ENCODE results near the gene NFKBIE. TPM values are rescaled to one million over a fixed set of nuclear protein-coding genes. Genes with fewer than 3 reads are reported as not detected.
"Not testable (repeated sequence)": the region's sequence is repeated elsewhere in the genome, so short reads cannot be mapped to it uniquely, and the experiment has no call there.

The NFKBIE gene
- total RNA-seq = 8.0 TPM

- DNase-seq (ENCODE audit: low spot score) = peak; percentile 95
Observed at GRCh38 chr6:44265007-44265721, at the start of gene NFKBIE. TSS of gene NFKBIE (minus strand) at chr6:44265551. CDS start at chr6:44265346, 205 bp downstream.

- DNase-seq (ENCODE audit: low spot score) = not testable (repeated sequence)
Observed at GRCh38 chr6:44314657-44315056, 49.3 kb upstream of the NFKBIE start.

DNA sequence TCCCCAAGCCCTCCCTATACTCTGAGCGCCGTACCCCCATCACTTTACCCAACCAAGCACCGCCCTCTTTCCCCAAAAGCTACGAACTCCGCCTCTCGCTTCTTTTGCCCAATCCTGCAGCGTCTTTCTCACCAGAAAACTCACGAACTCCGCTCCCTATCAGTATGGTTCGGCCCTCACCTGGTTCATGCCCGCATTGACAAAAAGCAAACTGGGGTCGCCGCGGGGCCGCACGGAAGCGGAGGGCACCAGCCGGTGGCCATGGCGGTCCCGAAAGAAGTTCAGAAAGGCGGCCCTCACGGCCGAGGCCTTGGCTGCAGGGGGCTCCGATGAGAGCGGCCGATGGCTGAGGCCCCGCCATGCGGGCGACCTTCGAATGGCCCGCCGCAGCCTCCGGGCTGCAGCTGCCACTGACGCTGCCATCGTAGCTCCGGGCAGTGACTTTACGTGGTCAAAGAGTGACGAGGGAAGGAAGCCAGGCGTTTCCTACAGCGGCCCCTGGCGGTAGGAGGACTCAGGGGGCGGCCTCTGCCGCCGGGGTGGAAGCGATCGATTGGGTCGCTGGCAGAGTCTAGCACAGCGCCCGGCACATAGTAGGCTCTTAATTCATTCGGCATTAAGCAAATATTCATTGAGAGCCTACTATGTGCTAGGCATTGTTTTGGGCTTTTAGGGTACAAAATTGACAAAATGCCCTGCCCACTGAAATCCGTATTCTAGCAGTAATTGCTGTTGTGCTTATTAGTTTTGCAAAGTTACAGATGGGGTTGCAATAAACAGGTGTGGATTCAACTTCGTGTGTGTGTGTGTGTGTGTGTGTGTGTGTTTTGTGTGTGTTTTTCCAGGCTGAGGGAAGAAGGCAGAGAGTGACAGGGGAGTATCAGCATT, 47.8 kb upstream of the NFKBIE start, which contains the start of gene AARS2:
Gene AARS2, minus strand, starts transcription at position 447 of the 888 bp plus-strand sequence. Its CDS starts 24 bp downstream, at position 423.
- DNase-seq (ENCODE audit: low spot score) = peak; percentile 89

- no peak for DNase-seq (ENCODE audit: low spot score)
Observed at GRCh38 chr6:44311767-44312166, 46.4 kb upstream of the NFKBIE start.

GRCh38 chr6:44311304-44311703, 46.0 kb upstream of the NFKBIE start:
- DNase-seq (ENCODE audit: low spot score) = no peak

- no peak for DNase-seq (ENCODE audit: low spot score)
Observed at GRCh38 chr6:44310241-44310640, 44.9 kb upstream of the NFKBIE start.

DNA sequence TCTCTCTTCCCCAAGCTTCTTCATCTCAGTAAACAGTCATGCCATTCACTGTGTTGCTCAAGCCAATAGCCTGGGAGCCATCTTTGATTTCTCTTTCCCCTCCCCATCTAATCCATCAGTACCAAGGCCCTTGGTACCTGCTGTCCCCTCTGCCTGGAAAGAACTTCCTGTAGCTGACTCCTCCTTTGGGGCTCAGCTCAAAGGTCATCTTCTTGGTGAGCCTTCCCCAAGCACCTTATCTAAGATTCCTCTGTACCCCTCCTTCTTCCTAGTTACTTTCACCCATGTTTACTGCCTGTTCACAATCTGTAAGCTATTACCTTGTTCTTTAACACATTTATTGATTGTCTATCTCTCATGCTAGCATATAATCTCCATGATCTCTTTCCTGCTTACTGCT, 44.3 kb upstream of the NFKBIE start:
- no peak for DNase-seq (ENCODE audit: low spot score)

- DNase-seq (ENCODE audit: low spot score) = no peak
Observed at GRCh38 chr6:44309092-44309491, 43.7 kb upstream of the NFKBIE start.

DNA sequence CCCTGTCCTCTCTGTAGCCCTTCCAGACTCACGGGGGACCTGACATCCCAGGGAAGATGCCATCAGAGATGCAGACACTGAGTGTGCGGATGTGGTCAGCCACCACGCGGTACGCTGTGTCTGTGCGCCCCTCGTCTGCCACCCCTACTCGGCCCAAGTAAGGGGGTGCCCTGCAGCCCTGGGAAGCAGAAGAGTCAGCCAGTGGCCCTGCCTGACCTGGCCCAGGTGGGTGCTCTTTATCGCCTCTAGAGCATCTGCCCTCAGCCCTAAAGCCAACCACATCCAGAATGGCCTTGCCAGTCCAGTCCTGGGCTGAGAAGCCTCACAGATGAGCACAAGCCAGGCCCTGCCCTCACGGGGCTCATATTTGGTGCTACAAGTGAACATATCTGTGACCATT, 41.9 kb upstream of the NFKBIE start:
- DNase-seq (ENCODE audit: low spot score) = no peak

DNA sequence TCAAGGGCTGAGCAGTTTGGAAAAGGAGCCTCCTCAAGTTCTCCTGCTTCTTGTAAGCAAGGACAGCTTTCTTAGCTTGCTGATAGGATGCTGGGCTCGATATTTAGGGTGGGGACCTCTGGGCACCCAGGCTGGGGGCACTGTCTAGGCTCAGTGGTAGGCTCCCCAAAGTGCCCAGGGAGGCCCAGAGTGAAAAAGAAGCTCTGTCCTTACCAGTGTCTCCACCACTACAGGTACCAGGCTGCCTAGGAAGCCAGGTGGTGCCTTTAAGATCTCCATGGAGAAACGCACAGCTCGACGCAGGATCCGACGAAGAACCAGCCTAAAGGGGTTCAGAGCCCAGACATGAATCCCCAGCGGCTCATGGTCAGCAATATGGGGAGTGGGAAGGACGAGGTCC, 41.4 kb upstream of the NFKBIE start:
- DNase-seq (ENCODE audit: low spot score) = no peak

DNA sequence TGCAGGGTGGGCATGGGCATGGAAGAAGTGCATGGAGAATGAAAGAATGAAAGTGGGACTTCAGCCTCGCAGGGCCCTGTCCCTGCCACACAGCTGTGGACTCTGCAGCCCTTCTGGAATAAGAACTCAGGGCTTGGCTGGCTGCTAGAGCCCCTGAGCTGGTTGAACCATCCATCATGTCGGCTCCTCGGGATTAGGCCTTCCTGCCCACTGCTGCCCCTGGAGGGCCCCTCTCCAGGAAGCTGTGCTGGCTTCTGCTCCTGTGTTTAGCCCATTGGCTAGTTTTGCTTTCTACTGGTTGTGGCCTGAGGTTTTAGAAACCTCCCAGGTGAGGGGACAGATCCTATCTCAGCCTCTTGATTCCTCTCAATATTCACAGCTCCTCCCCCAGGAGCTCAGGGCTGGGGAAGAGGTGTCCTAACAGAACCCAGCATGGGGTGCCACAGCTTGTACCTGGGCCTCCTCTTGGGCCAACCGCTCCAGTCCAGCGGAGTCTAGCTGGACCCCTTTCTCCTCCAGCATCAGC, 39.9 kb upstream of the NFKBIE start:
- no peak for DNase-seq (ENCODE audit: low spot score)

GRCh38 chr6:44304282-44305199, 39.2 kb upstream of the NFKBIE start:
- DNase-seq (ENCODE audit: low spot score) = no peak

DNA sequence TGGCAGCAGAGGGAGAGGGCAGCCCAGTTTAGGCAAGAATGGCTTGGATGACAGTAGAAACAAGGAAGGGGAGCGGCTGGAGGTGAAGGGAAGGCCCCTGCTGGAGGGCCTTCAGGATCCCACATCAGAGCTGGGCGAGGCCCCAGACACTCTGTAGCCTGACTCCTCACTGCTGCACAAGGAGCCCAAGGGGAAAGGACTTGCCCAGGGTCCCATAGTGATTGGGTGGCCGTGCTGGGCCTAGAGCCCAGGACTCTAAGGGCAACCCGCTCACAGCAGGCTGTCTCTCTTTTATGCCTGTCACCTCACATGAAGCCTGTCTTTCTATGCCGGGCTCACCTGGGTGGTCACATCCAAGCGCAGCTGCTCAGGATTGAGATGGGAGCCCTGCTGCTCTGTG, 38.5 kb upstream of the NFKBIE start:
- no peak for DNase-seq (ENCODE audit: low spot score)

DNA sequence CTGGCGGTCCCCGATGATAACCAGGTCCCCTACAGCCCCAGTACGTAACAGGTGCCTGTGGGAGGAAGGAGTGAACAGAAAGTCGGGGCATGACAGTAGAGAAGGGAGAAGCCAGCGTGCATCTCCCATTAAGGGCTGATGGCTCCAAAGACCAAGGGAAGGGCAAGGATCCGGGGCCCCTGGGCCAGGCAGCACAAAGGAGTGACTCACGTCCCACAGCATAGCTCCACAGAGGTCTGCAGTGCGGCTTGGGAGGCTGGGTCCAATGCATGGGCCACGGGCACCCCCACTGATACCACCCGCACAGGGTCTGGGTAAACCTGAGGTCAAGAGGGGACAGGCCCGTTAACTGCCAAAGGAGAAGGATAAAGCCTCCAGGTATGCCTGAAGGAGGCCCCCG, 37.5 kb upstream of the NFKBIE start:
- no peak for DNase-seq (ENCODE audit: low spot score)

DNA sequence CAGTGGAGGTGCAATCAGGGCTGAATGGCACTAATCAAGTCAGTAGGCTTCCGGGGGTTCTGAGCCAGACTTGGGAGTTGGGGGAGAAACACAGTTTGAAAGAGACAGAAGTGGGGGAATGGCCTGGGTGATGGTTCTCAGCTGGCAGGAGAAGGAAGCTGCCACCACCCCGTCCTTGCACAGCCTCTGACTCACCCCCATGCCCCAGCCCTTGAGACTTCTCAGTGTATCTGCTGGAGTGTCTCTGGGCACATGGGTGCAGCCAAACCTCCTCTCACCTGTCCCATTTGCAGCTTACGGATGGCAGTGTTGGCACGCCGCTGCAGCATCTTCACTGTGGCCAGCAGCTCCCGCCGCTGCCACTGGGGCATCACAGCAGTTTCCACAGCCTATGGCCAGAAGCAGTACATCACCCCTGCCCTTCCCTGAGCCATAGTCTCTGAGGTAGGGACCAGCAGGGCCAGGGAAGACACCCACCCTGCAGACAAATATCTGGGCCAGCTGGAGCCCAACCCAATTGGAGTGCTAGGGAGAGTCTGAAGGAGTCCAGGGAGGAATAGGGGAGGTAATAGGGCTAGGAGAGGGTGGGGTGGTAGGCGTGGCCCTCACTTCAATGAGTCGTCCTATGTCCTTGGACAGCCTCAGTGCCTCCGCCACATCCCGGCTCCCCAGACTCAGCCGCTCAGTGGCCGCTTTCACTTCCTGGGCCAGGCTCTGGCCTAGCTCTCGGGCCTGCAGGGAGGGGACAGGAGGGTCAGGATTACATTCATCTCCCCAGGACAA, 36.6 kb upstream of the NFKBIE start:
- DNase-seq (ENCODE audit: low spot score) = no peak

GRCh38 chr6:44301106-44301505, 35.8 kb upstream of the NFKBIE start:
- DNase-seq (ENCODE audit: low spot score) = no peak

DNA sequence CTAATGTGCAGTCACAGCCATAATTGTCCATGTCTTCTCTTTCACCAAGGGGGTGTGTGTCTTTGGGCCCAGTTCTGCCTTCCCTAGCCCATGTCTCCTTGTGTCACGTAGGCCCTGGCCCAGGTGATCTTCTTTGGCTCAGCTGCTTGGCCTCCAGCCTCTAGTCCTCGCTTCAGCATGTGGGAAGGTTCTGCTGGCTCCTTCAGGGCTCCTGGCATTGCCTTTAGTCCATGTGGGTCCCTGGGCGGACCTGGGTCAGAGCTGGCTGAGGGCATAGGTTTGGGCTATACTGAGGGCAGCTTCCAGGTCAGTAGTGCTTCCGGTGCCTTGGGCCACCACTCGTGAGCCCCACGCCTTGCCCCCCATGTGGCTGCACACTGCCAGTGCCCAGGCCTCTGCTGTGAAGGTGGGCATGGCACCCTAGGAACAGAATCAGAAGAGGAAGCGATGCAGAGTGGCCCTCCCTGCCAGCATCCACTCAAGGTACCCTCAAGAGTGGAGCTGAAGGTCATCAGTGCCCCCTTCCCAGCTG, 35.0 kb upstream of the NFKBIE start:
- no peak for DNase-seq (ENCODE audit: low spot score)

- DNase-seq (ENCODE audit: low spot score) = no peak
Observed at GRCh38 chr6:44298864-44299263, 33.5 kb upstream of the NFKBIE start.

GRCh38 chr6:44298055-44298803, 32.9 kb upstream of the NFKBIE start:
- no peak for DNase-seq (ENCODE audit: low spot score)

Data from ureter (tissue), 1 donor.